H9 (cell line): ENCODE results near the gene TMPRSS3. TPM values are rescaled to one million over a fixed set of nuclear protein-coding genes. Genes with fewer than 3 reads are reported as not detected.

Source experiments
- DNase-seq: peaks from one replicate; pipeline ENCODE4 v3.0.0-alpha.2; 2017
- H2AFZ ChIP-seq: one replicate; pipeline ENCODE4 v1.6.1; 2013; ENCODE audit warnings: mild to moderate bottlenecking, low read length, control low read depth, moderate library complexity
- H2AK5ac ChIP-seq: 2 replicates; pipeline ENCODE4 v1.6.1; 2013; ENCODE audit warnings: low read length, control low read depth, mixed read lengths; ENCODE audit not compliant: insufficient read length
- H2BK120ac ChIP-seq: one replicate; pipeline ENCODE4 v1.6.1; 2013; ENCODE audit warnings: low read depth, mild to moderate bottlenecking, low read length, control low read depth, inconsistent platforms; ENCODE audit not compliant: poor library complexity, severe bottlenecking
- H2BK12ac ChIP-seq: 2 replicates; pipeline ENCODE4 v1.6.1; 2013; ENCODE audit warnings: low read length, control low read depth, mixed read lengths, low read depth; ENCODE audit not compliant: insufficient read length
- H2BK15ac ChIP-seq: 2 replicates; pipeline ENCODE4 v1.6.1; 2013; ENCODE audit warnings: low read depth, low read length, control low read depth
- H2BK20ac ChIP-seq: one replicate; pipeline ENCODE4 v1.6.1; 2013; ENCODE audit warnings: low read depth, mild to moderate bottlenecking, low read length, control low read depth, inconsistent platforms; ENCODE audit not compliant: poor library complexity, severe bottlenecking
- H2BK5ac ChIP-seq: 2 replicates; pipeline ENCODE4 v1.6.1; 2013; ENCODE audit warnings: low read length, control low read depth, mixed read lengths; ENCODE audit not compliant: insufficient read length
- H3K14ac ChIP-seq: 2 replicates; pipeline ENCODE4 v1.6.1; 2013; ENCODE audit warnings: low read length, control low read depth; ENCODE audit not compliant: insufficient read depth
- H3K18ac ChIP-seq: 2 replicates; pipeline ENCODE4 v1.6.1; 2013; ENCODE audit warnings: low read depth, mild to moderate bottlenecking, mixed read lengths, low read length, control low read depth; ENCODE audit not compliant: insufficient read length
- H3K23ac ChIP-seq: 2 replicates; pipeline ENCODE4 v1.6.1; 2013; ENCODE audit warnings: low read length, control low read depth, mixed read lengths, low read depth; ENCODE audit not compliant: insufficient read length
- H3K23me2 ChIP-seq: 2 replicates; pipeline ENCODE4 v1.6.1; 2013; ENCODE audit warnings: low read depth, mild to moderate bottlenecking, mixed read lengths, low read length, control low read depth; ENCODE audit not compliant: insufficient read length, poor library complexity, severe bottlenecking
- H3K27ac ChIP-seq: 2 replicates; pipeline ENCODE4 v1.5.1; 2013; ENCODE audit warnings: low read length, control low read depth, mixed read lengths, low read depth; ENCODE audit not compliant: insufficient read length
- H3K27me3 ChIP-seq: 2 replicates; pipeline ENCODE4 v1.6.1; 2013; ENCODE audit warnings: low read length, control low read depth, inconsistent platforms; ENCODE audit not compliant: insufficient read depth
- H3K4ac ChIP-seq: 2 replicates; pipeline ENCODE4 v1.6.1; 2013; ENCODE audit warnings: low read depth, mild to moderate bottlenecking, control low read depth, inconsistent platforms, low read length, moderate library complexity
- H3K4me1 ChIP-seq: 2 replicates; pipeline ENCODE4 v1.6.1; 2013; ENCODE audit warnings: low read length, control low read depth, inconsistent platforms; ENCODE audit not compliant: insufficient read depth
- H3K4me2 ChIP-seq: 2 replicates; pipeline ENCODE4 v1.6.1; 2013; ENCODE audit warnings: low read length, control low read depth, mixed read lengths; ENCODE audit not compliant: insufficient read length, insufficient read depth
- H3K56ac ChIP-seq: 2 replicates; pipeline ENCODE4 v1.6.1; 2013; ENCODE audit warnings: low read depth, mild to moderate bottlenecking, mixed read lengths, low read length, control low read depth; ENCODE audit not compliant: insufficient read length
- H3K79me1 ChIP-seq: 2 replicates; pipeline ENCODE4 v1.6.1; 2013; ENCODE audit warnings: low read depth, mild to moderate bottlenecking, moderate library complexity, low read length, control low read depth, inconsistent platforms; ENCODE audit not compliant: insufficient read depth, poor library complexity, severe bottlenecking
- H3K79me2 ChIP-seq: 2 replicates; pipeline ENCODE4 v1.6.1; 2013; ENCODE audit warnings: low read length, control low read depth, inconsistent platforms; ENCODE audit not compliant: insufficient read depth
- H3K9ac ChIP-seq: 2 replicates; pipeline ENCODE4 v1.6.1; 2013; ENCODE audit warnings: low read length, control low read depth, mixed read lengths; ENCODE audit not compliant: insufficient read length; ENCODE audit errors: extremely low read depth
- H3K9me3 ChIP-seq: one replicate; pipeline ENCODE4 v1.6.1; 2013; ENCODE audit warnings: low read depth, low read length, inconsistent platforms; ENCODE audit not compliant: control insufficient read depth
- H3T11ph ChIP-seq: one replicate; pipeline ENCODE4 v1.6.1; 2013; ENCODE audit warnings: mild to moderate bottlenecking, low read length, control low read depth, inconsistent platforms
- H4K20me1 ChIP-seq: one replicate; pipeline ENCODE4 v1.6.1; 2013; ENCODE audit not compliant: control insufficient read depth, insufficient read length, insufficient read depth
- H4K5ac ChIP-seq: 2 replicates; pipeline ENCODE4 v1.6.1; 2013; ENCODE audit warnings: low read depth, mild to moderate bottlenecking, mixed read lengths, low read length, control low read depth; ENCODE audit not compliant: insufficient read length
- H4K8ac ChIP-seq: replicated peaks from 2 replicates; pipeline ENCODE4 v1.6.1; 2013; ENCODE audit warnings: low read length, control low read depth, mixed read lengths, low read depth; ENCODE audit not compliant: insufficient read length
- H4K91ac ChIP-seq: 2 replicates; pipeline ENCODE4 v1.6.1; 2013; ENCODE audit warnings: low read depth, mild to moderate bottlenecking, moderate library complexity, mixed read lengths, low read length, control low read depth; ENCODE audit not compliant: insufficient read length
- H3K27ac Mint-ChIP-seq, 3 experiments: 2 replicates in 2 of 3; 3 replicates in 1 of 3; pipeline ENCODE4 v1.8.0; 2020 to 2021; ENCODE audit warnings: mixed read lengths in 3 of 3, mild to moderate bottlenecking in 1 of 3, moderate library complexity in 1 of 3
- H3K27me3 Mint-ChIP-seq: 2 replicates; pipeline ENCODE4 v1.8.0; 2021; ENCODE audit warnings: low read depth, mild to moderate bottlenecking, moderate library complexity, mixed read lengths
- H3K36me3 Mint-ChIP-seq, 3 experiments: 2 replicates in 2 of 3; 3 replicates in 1 of 3; pipeline ENCODE4 v1.8.0; 2020 to 2021; ENCODE audit warnings: low read depth in 3 of 3, mixed read lengths in 3 of 3; ENCODE audit not compliant: insufficient read depth in 1 of 3
- H3K4me1 Mint-ChIP-seq, 2 experiments: 2 replicates each; pipeline ENCODE4 v1.8.0; 2020; ENCODE audit warnings: mixed read lengths in 2 of 2
- H3K4me3 Mint-ChIP-seq, 2 experiments: 2 replicates in 1 of 2; 3 replicates in 1 of 2; pipeline ENCODE4 v1.8.0; 2020 to 2021; ENCODE audit warnings: mild to moderate bottlenecking in 2 of 2, mixed read lengths in 2 of 2, moderate library complexity in 1 of 2
- H3K9me3 Mint-ChIP-seq, 2 experiments: 2 replicates in 1 of 2; 3 replicates in 1 of 2; pipeline ENCODE4 v1.8.0; 2020; ENCODE audit warnings: mild to moderate bottlenecking in 2 of 2, mixed read lengths in 2 of 2, moderate library complexity in 1 of 2
- whole genome bisulfite sequencing: extraction: QIAGEN DNeasy Blood & Tissue Kit; methylation state at CpG from one replicate; pipeline ENCODE4 v1.1.7; 2013; ENCODE audit warnings: missing lambda C conversion rate, low lambda C conversion rate, mixed read lengths; ENCODE audit not compliant: insufficient read length; ENCODE audit errors: extremely low coverage; 5-methylcytosine and 5-hydroxymethylcytosine counted together
- total RNA-seq: library from RNA; stranded (reverse); gene quantifications from 2 replicates; pipeline ENCODE4 v1.2.1, GENCODE V29; 2021
- TF ChIP-seq, protein P1 (sequence below): fragments of 200-600 bp; sonication (generic); conservative IDR thresholded peaks from 3 replicates; pipeline ENCODE4 v1.8.0; 2021; ENCODE audit warnings: antibody characterized with exemption, mild to moderate bottlenecking

Gene TMPRSS3
- total RNA-seq, 1 experiment from 2014 or later: 0.31 TPM

DNA sequence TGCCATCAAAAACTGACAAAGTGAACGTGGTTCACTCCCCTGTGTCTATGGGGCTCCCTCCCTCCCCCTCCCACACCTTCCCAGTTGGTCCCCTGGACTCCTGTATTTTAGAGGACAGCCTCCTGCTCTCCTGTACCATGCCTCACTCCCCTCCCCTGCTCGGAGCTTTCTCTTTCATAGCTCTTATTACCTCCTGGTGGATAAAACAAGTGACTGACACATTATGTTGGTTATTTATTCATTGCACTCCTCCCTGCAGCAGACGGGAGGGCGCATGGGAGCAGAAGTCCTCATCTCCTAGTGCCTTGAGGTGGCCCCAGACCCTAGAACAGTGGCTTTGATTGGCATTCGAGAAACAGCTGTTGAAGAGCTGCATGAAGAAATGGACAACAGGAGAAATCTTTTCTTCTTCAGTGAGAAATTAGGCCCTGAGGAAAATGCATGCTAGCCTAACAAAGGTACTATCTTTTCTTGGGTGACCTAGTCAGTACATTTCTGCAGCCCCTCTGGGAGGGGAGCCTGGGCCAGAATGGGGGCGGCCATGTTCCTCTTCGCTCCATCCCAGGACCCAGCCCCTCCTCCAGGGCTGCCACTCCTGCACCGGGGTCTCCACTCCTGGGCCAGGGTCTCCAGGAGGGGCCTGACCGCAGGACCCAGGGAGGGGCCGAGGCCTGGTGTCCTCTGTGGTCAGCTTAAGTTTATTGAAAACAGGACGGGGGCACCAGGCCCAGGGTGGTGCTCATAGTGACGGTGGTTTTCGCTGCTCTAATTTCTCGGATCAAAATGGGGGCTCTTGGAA, 28.3 kb downstream of the TMPRSS3 start:
- Histone ChIP-seq H3K9me3 (no peaks in the 10 kb centered on the region), H2BK12ac (no peak overlapping the region), H3K79me1 (no peaks in the 10 kb centered on the region), H3K9ac (no peak overlapping the region), H3K23ac (no peak overlapping the region), H3K4me2 (no peak overlapping the region), H3K27ac (no peak overlapping the region), H3K14ac (no peak overlapping the region), H4K91ac (no peak overlapping the region), H3K27me3 (no peaks in the 10 kb centered on the region), H2BK20ac (no peak overlapping the region), H3K4ac (no peak overlapping the region), H4K20me1 (no peaks in the 10 kb centered on the region), H4K8ac (no peak overlapping the region), H3K4me1 (no peaks in the 10 kb centered on the region; the same call in 1 of the 2 replicates), H2BK5ac (no peak overlapping the region), H2BK120ac (no peak overlapping the region), H3K23me2 (no peaks in the 10 kb centered on the region), H2AK5ac (no peak overlapping the region), H4K5ac (no peak overlapping the region), H3K18ac (no peak overlapping the region), H2AFZ (no peak overlapping the region), H3K56ac (no peak overlapping the region), H3K79me2 (no peaks in the 10 kb centered on the region), H2BK15ac (no peak overlapping the region), H3T11ph (no peak overlapping the region)
- TF ChIP-seq, protein P1, sequence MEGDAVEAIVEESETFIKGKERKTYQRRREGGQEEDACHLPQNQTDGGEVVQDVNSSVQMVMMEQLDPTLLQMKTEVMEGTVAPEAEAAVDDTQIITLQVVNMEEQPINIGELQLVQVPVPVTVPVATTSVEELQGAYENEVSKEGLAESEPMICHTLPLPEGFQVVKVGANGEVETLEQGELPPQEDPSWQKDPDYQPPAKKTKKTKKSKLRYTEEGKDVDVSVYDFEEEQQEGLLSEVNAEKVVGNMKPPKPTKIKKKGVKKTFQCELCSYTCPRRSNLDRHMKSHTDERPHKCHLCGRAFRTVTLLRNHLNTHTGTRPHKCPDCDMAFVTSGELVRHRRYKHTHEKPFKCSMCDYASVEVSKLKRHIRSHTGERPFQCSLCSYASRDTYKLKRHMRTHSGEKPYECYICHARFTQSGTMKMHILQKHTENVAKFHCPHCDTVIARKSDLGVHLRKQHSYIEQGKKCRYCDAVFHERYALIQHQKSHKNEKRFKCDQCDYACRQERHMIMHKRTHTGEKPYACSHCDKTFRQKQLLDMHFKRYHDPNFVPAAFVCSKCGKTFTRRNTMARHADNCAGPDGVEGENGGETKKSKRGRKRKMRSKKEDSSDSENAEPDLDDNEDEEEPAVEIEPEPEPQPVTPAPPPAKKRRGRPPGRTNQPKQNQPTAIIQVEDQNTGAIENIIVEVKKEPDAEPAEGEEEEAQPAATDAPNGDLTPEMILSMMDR: no peak
- DNase-seq: no peak
- no CpG with 5 or more reads among the region's 14 CpGs for WGBS
- Mint-ChIP-seq H3K9me3 (no peaks in the 10 kb centered on the region; a peak in 1 of 5 replicates), H3K27me3 (peaks cover 13% of the 10 kb centered on the region), H3K4me1 (peaks cover 2 to 4% of the 10 kb centered on the region in 2 experiments; a peak in 1 of 4 replicates), H3K36me3 (no peaks in the 10 kb centered on the region; a peak in 1 of 7 replicates), H3K27ac (no peak overlapping the region; a peak in 1 of 7 replicates), H3K4me3 (no peak overlapping the region)
